GM12878 (cell line): ENCODE measurements around the gene SCAMP4. TPM values are rescaled to one million over a fixed set of nuclear protein-coding genes. Genes with fewer than 3 reads are reported as not detected.

Source experiments
- ATAC-seq: fragments of 200-7000 bp; cut with Tn5 transposase; 3 replicates; pipeline ENCODE4 v1.9.1; 2020; ENCODE audit warnings: mild to moderate bottlenecking, moderate library complexity
- BruUV-seq: library from RNA; stranded (reverse); fragments of 400-500 nt; replicated peaks from 2 replicates; lab custom pipeline; 2021; lab: Mats Ljungman, UMichigan
- CTCF ChIA-PET: fragments of 300-600 bp; sonication (Branson Sonifier 250); formaldehyde crosslinking; extraction: SDS; loops from one replicate; lab custom pipeline; 2021; ENCODE audit warnings: inconsistent platforms; lab: Yijun Ruan, JAX
- POLR2A ChIA-PET: fragments of 350-600 bp; formaldehyde crosslinking; extraction: SDS; loops from one replicate; lab custom pipeline; 2021; ENCODE audit warnings: inconsistent platforms; lab: Charles Lee
- RAD21 ChIA-PET: fragments of 300-600 bp; sonication (Branson Sonifier 250); formaldehyde crosslinking; loops from one replicate; lab custom pipeline; 2023; ENCODE audit warnings: antibody characterized with exemption; ENCODE audit not compliant: unreplicated experiment; lab: Charles Lee
- SMC1A ChIA-PET: fragments of 300-600 bp; sonication (Branson Sonifier 250); formaldehyde crosslinking; loops from one replicate; lab custom pipeline; 2023; ENCODE audit not compliant: unreplicated experiment, uncharacterized antibody; lab: Charles Lee
- DNase-seq: peaks from one replicate; pipeline ENCODE4 v3.0.0-alpha.2; 2011; ENCODE audit warnings: low read depth, low spot score
- FAIRE-seq: peaks from 3 replicates; lab custom pipeline; 2011; peaks lifted over from hg19 to GRCh38; lab: Jason Lieb, UNC
- H2AFZ ChIP-seq: 2 replicates; pipeline ENCODE4 v1.6.0; 2011; ENCODE audit warnings: low read depth, low read length, control low read depth; ENCODE audit not compliant: control insufficient read depth
- H3K27ac ChIP-seq: 2 replicates; pipeline ENCODE4 v1.5.1; 2011; ENCODE audit warnings: control low read depth; ENCODE audit not compliant: control insufficient read depth, insufficient read depth
- H3K27me3 ChIP-seq, 2 experiments: replicated peaks in 1 of 2; 2 replicates each; pipeline versions ENCODE4 v1.6.0 to v1.6.1; 2011; ENCODE audit warnings: low read length in 1 of 2; ENCODE audit not compliant: control insufficient read depth in 2 of 2, insufficient read depth in 2 of 2
- H3K36me3 ChIP-seq, 2 experiments: 2 replicates each; pipeline ENCODE4 v1.5.1; 2011; ENCODE audit warnings: low read length in 1 of 2; ENCODE audit not compliant: control insufficient read depth in 2 of 2, insufficient read depth in 2 of 2
- H3K4me1 ChIP-seq: 2 replicates; pipeline ENCODE4 v1.6.1; 2011; ENCODE audit warnings: mild to moderate bottlenecking, low read length, moderate library complexity, mixed read lengths; ENCODE audit not compliant: control insufficient read depth, insufficient read depth
- H3K4me2 ChIP-seq: 2 replicates; pipeline ENCODE4 v1.6.0; 2011; ENCODE audit warnings: control low read depth; ENCODE audit not compliant: control insufficient read depth, insufficient read depth
- H3K4me3 ChIP-seq: fragments of 200-600 bp; sonication (generic); 2 replicates; pipeline ENCODE4 v1.5.1; 2016
- H3K79me2 ChIP-seq: 2 replicates; pipeline ENCODE4 v1.6.0; 2011; ENCODE audit warnings: low read length; ENCODE audit not compliant: control insufficient read depth, insufficient read depth
- H3K9ac ChIP-seq: 2 replicates; pipeline ENCODE4 v1.8.0; 2011; ENCODE audit warnings: low read length, control low read depth, mixed read lengths; ENCODE audit not compliant: control insufficient read depth, insufficient read depth
- H3K9me3 ChIP-seq: replicated peaks from 3 replicates; pipeline ENCODE4 v1.5.1; 2011; ENCODE audit warnings: mild to moderate bottlenecking, low read length; ENCODE audit not compliant: control insufficient read depth, insufficient read depth
- H4K20me1 ChIP-seq: 2 replicates; pipeline ENCODE4 v1.6.0; 2011; ENCODE audit not compliant: control insufficient read depth, insufficient read depth
- CBX3 ChIP-seq: fragments of 200-600 bp; sonication (generic); IDR thresholded peaks from 2 replicates; pipeline ENCODE4 v1.6.1; 2016; ENCODE audit warnings: low read depth, borderline replicate concordance
- ETV6 ChIP-seq, 2 experiments: fragments of 450-650 bp in 1 of 2; IDR thresholded peaks in 1 of 2; conservative IDR thresholded peaks in 1 of 2; 2 replicates each; pipeline ENCODE4 v1.6.1; 2014; ENCODE audit warnings: antibody characterized with exemption in 1 of 2, borderline replicate concordance in 1 of 2, low read depth in 1 of 2, mild to moderate bottlenecking in 1 of 2, moderate library complexity in 1 of 2
- FOXM1 ChIP-seq: IDR thresholded peaks from 2 replicates; pipeline ENCODE4 v1.6.1; 2012; ENCODE audit warnings: low read depth, mild to moderate bottlenecking, inconsistent platforms, low read length, moderate library complexity
- LARP7 ChIP-seq: fragments of 450-650 bp; IDR thresholded peaks from 2 replicates; pipeline ENCODE4 v1.6.1; 2017; ENCODE audit warnings: mild to moderate bottlenecking
- MTA2 ChIP-seq: fragments of 450-650 bp; IDR thresholded peaks from 2 replicates; pipeline ENCODE4 v1.6.1; 2016; ENCODE audit warnings: low read depth, mild to moderate bottlenecking, moderate library complexity
- POLR2AphosphoS2 ChIP-seq: IDR thresholded peaks from 2 replicates; pipeline ENCODE4 v1.6.1; 2011; ENCODE audit warnings: low read depth, mild to moderate bottlenecking, low read length, improper control_type of control experiment, moderate library complexity
- RAD21 ChIP-seq: IDR thresholded peaks from 2 replicates; pipeline ENCODE4 v1.6.1; 2011; ENCODE audit warnings: mild to moderate bottlenecking, low read depth, low read length, moderate library complexity; ENCODE audit not compliant: insufficient read depth
- SIN3A ChIP-seq: IDR thresholded peaks from 2 replicates; pipeline ENCODE4 v1.6.1; 2012; ENCODE audit warnings: low read depth, low read length, improper control_type of control experiment
- SMAD5 ChIP-seq: IDR thresholded peaks from 2 replicates; pipeline ENCODE4 v1.6.1; 2016; ENCODE audit warnings: antibody characterized with exemption, low read depth
- SMARCA5 ChIP-seq: fragments of 450-650 bp; IDR thresholded peaks from 2 replicates; pipeline ENCODE4 v1.6.1; 2017; ENCODE audit warnings: mild to moderate bottlenecking
- SUZ12 ChIP-seq: fragments of 200-600 bp; sonication (generic); IDR thresholded peaks from one replicate; pipeline ENCODE4 v1.6.1; 2018; ENCODE audit warnings: antibody characterized with exemption, mild to moderate bottlenecking; ENCODE audit not compliant: unreplicated experiment
- YBX1 ChIP-seq: fragments of 450-650 bp; IDR thresholded peaks from 2 replicates; pipeline ENCODE4 v1.6.1; 2016; ENCODE audit warnings: antibody characterized with exemption
- ZNF384 ChIP-seq: IDR thresholded peaks from 2 replicates; pipeline ENCODE4 v1.6.1; 2012; ENCODE audit warnings: low read depth, mild to moderate bottlenecking, low read length, improper control_type of control experiment, borderline replicate concordance
- WGBS: methylation state at CpG from one replicate; pipeline ENCODE4 v1.1.6; 2016; ENCODE audit warnings: low lambda C conversion rate; ENCODE audit not compliant: insufficient replicate concordance, insufficient coverage; ENCODE audit errors: missing lambda C conversion rate; 5-methylcytosine and 5-hydroxymethylcytosine counted together
- in situ Hi-C: fragments of 300-500 bp; cut with MboI; formaldehyde crosslinking; loops from 9 replicates; pipeline ENCODE4 v1.14.3; 2018; ENCODE audit warnings: mixed read lengths
- intact Hi-C: fragments of 100-400 bp; cut with micrococcal nuclease; formaldehyde crosslinking; loops from one replicate; pipeline ENCODE4 v1.14.2; 2022; ENCODE audit not compliant: unreplicated experiment
- polyA plus RNA-seq, 11 experiments: library from polyadenylated mRNA; depleted of rRNA in 4 of 11; unstranded in 6 of 11; stranded (reverse) in 5 of 11; fragments of >200 nt; fragmentation: Nextera tagmentation in 4 of 11; fragmentation: Illumina TruSeq in 1 of 11; extraction: Ambion mirVana in 4 of 11; extraction: Trizol in 1 of 11; gene quantifications; 1 replicate in 1 of 11; 2 replicates in 10 of 11; pipeline versions ENCODE4 v1.2.1 to v1.2.3, GENCODE V29; 2011 to 2016; ENCODE audit warnings: inconsistent platforms in 2 of 11, missing spikeins in 2 of 11, low read depth in 1 of 11
- total RNA-seq, 4 experiments: library from RNA; depleted of rRNA in 3 of 4; stranded (reverse); fragments of >200 nt in 3 of 4; fragmentation: Illumina TruSeq in 1 of 4; extraction: Trizol in 1 of 4; gene quantifications; 2 replicates each; pipeline versions ENCODE4 v1.2.1 to v1.2.3, GENCODE V29; 2013 to 2021
- TF ChIP-seq, protein P1 (sequence below): fragments of 450-650 bp; IDR thresholded peaks from 2 replicates; pipeline ENCODE4 v1.6.1; 2016; ENCODE audit warnings: mild to moderate bottlenecking, moderate library complexity, borderline replicate concordance
- TF ChIP-seq, protein P2 (sequence below): fragments of 450-650 bp; IDR thresholded peaks from 2 replicates; pipeline ENCODE4 v1.6.1; 2016; ENCODE audit warnings: mild to moderate bottlenecking
- TF ChIP-seq, protein P3 (sequence below): IDR thresholded peaks from 2 replicates; pipeline ENCODE4 v1.6.1; 2012; ENCODE audit warnings: low read depth, low read length, improper control_type of control experiment

SCAMP4 gene
- total and polyA plus RNA-seq, 10 of the 15 experiments (the other 5 are each of a cell fraction or from before 2014, with no cell fraction given) = 0.63 to 34.7 (median 12.8) TPM

DNA sequence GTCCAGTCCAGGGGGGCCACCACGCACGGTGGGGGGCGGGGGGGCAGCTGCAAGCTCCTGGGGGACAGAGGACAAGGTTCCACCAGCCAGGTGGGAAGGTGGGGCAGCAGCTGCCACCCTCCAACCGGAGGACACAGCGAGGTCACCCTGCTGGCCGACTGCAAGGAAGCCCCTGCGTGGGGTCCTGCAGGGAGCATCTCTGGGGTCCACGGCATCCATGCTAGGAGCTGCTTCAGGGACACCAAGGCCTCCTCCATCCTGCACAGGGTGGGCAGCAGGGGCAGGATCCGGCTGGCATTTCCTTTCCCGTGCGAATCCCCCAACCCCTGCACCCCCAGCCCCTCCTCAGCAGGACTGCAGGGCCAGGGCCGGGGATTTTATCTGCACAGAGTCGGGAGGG lies 33.6 kb upstream of the SCAMP4 start (continued):
- TF ChIP-seq, protein P1, sequence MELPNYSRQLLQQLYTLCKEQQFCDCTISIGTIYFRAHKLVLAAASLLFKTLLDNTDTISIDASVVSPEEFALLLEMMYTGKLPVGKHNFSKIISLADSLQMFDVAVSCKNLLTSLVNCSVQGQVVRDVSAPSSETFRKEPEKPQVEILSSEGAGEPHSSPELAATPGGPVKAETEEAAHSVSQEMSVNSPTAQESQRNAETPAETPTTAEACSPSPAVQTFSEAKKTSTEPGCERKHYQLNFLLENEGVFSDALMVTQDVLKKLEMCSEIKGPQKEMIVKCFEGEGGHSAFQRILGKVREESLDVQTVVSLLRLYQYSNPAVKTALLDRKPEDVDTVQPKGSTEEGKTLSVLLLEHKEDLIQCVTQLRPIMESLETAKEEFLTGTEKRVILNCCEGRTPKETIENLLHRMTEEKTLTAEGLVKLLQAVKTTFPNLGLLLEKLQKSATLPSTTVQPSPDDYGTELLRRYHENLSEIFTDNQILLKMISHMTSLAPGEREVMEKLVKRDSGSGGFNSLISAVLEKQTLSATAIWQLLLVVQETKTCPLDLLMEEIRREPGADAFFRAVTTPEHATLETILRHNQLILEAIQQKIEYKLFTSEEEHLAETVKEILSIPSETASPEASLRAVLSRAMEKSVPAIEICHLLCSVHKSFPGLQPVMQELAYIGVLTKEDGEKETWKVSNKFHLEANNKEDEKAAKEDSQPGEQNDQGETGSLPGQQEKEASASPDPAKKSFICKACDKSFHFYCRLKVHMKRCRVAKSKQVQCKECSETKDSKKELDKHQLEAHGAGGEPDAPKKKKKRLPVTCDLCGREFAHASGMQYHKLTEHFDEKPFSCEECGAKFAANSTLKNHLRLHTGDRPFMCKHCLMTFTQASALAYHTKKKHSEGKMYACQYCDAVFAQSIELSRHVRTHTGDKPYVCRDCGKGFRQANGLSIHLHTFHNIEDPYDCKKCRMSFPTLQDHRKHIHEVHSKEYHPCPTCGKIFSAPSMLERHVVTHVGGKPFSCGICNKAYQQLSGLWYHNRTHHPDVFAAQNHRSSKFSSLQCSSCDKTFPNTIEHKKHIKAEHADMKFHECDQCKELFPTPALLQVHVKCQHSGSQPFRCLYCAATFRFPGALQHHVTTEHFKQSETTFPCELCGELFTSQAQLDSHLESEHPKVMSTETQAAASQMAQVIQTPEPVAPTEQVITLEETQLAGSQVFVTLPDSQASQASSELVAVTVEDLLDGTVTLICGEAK = no peak
- TF ChIP-seq SIN3A = no peak
- TF ChIP-seq MTA2 = no peak

DNA sequence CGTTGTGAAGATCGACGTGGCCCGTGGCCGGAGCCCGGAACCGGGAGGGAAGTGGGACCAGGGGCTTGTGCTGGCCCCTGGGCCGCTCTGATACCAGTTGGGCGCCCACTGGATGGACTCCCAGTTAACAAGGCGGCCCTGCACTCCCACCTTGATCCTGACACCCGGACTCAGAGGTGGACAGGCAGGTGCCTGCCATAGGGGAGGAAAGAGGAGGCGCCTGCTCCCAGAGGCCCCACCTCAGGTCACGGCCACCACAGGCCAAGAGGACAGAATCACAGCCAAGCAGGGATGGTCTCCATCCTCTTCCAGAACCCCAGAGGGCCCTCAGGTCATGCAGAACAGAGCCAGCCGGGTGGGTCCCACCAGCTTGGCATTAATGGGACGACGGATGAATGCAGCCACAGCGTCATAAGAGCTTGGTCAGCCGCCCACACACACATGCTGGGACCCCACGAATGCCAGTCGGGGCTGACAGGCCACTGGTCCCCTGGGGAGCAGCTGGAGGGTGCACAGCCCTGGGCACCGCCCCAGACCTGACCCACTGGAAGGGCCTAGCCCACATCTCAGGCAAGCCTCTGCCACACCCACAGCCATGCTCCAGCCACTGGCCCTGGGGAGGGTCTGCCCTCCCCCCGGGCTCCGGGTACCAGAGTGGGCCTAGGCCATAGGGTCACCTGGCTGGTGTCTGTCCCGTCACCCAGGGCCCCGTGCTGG lies 32.2 kb upstream of the SCAMP4 start:
- peaks cover 39% of the 10 kb centered on the region for H3K79me2 ChIP-seq
- FAIRE-seq = no peak
- intact Hi-C loops (no loop called here), in situ Hi-C loops (loop anchor here (25.0 kb wide), 1 partner anchor 1489 kb away; the partner anchor contains the start of gene NFIC)
- SMC1A ChIA-PET = no interaction called here
- DNase-seq = no peak
- H3K9me3 ChIP-seq = no peaks in the 10 kb centered on the region
- H3K4me3 ChIP-seq = no peak overlapping the region
- no peak for ATAC-seq
- RAD21 ChIA-PET = no interaction called here
- 87% methylated on average over 23 of the region's 25 CpGs for WGBS
- no peak overlapping the region for H2AFZ ChIP-seq
- no peaks in the 10 kb centered on the region for H3K27me3 ChIP-seq
- peaks cover 3% of the 10 kb centered on the region; the same call in 1 of the 2 replicates for H3K4me1 ChIP-seq
- no TSS peak for BruUV-seq
- H4K20me1 ChIP-seq = no peaks in the 10 kb centered on the region
- CTCF ChIA-PET = no interaction called here
- POLR2A ChIA-PET = no interaction called here
- no peak overlapping the region for H3K27ac ChIP-seq
- H3K9ac ChIP-seq = no peak overlapping the region
- H3K4me2 ChIP-seq = peak overlapping the region; percentile 76
- H3K36me3 ChIP-seq = peaks cover 3 to 9% of the 10 kb centered on the region in 2 experiments; a peak in 3 of 4 replicates
- TF ChIP-seq ETV6 (conservative IDR thresholded peaks at IDR 0.05 in 1 of 2, IDR thresholded peaks at IDR 0.05 in 1 of 2; ENCODE audit: borderline replicate concordance in 1 of 2, low read depth in 1 of 2) = no peak
- no peak for TF ChIP-seq ZNF384
- no peak for TF ChIP-seq SMAD5
- TF ChIP-seq SUZ12 = no peak
- no peak for TF ChIP-seq YBX1
- no peak for TF ChIP-seq RAD21
- no peak for TF ChIP-seq CBX3
- TF ChIP-seq SMARCA5 = no peak
- TF ChIP-seq SIN3A = no peak
- TF ChIP-seq, protein P2, sequence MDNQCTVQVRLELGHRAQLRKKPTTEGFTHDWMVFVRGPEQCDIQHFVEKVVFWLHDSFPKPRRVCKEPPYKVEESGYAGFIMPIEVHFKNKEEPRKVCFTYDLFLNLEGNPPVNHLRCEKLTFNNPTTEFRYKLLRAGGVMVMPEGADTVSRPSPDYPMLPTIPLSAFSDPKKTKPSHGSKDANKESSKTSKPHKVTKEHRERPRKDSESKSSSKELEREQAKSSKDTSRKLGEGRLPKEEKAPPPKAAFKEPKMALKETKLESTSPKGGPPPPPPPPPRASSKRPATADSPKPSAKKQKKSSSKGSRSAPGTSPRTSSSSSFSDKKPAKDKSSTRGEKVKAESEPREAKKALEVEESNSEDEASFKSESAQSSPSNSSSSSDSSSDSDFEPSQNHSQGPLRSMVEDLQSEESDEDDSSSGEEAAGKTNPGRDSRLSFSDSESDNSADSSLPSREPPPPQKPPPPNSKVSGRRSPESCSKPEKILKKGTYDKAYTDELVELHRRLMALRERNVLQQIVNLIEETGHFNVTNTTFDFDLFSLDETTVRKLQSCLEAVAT = no peak
- TF ChIP-seq FOXM1 = no peak
- TF ChIP-seq LARP7 = no peak
- no peak for TF ChIP-seq POLR2AphosphoS2
- TF ChIP-seq, protein P3, sequence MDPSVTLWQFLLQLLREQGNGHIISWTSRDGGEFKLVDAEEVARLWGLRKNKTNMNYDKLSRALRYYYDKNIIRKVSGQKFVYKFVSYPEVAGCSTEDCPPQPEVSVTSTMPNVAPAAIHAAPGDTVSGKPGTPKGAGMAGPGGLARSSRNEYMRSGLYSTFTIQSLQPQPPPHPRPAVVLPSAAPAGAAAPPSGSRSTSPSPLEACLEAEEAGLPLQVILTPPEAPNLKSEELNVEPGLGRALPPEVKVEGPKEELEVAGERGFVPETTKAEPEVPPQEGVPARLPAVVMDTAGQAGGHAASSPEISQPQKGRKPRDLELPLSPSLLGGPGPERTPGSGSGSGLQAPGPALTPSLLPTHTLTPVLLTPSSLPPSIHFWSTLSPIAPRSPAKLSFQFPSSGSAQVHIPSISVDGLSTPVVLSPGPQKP = no peak
